HCT116 (cell line): Measurements from ENCODE around the gene NANOG. TPM values are rescaled to one million over a fixed set of nuclear protein-coding genes. Genes with fewer than 3 reads are reported as not detected.

Experiments
- ATAC-seq: fragments of 200-7000 bp; cut with Tn5 transposase; 2 replicates; pipeline ENCODE4 v1.9.1; 2020; ENCODE audit warnings: mild to moderate bottlenecking, moderate library complexity
- BruUV-seq: library from RNA; stranded (reverse); fragments of 400-500 nt; replicated peaks from 2 replicates; lab custom pipeline; 2021; lab: Mats Ljungman, UMichigan
- CTCF ChIA-PET: fragments of 300-600 bp; sonication (Branson Sonifier 250); formaldehyde crosslinking; loops from one replicate; lab custom pipeline; 2021; ENCODE audit warnings: antibody characterized with exemption; lab: Charles Lee
- POLR2A ChIA-PET: fragments of 300-600, 350-600 bp; sonication (Branson Sonifier 250); formaldehyde crosslinking; loops from one replicate; lab custom pipeline; 2021; ENCODE audit warnings: antibody characterized with exemption; lab: Charles Lee
- RAD21 ChIA-PET, 2 experiments: fragments of 300-600 bp; sonication (Branson Sonifier 250); formaldehyde crosslinking; loops; one replicate each; lab custom pipeline; 2023; ENCODE audit warnings: low total read pairs in 2 of 2; ENCODE audit not compliant: uncharacterized antibody in 2 of 2, unreplicated experiment in 2 of 2, low non-redundant PET in 1 of 2; lab: Charles Lee
- DNase-seq: peaks from one replicate; pipeline ENCODE4 v3.0.0-alpha.2; 2010; ENCODE audit warnings: low read depth, low spot score
- H2AFZ ChIP-seq: fragments of 200-600 bp; shearing (Covaris generic), sonication (generic); 2 replicates; pipeline ENCODE4 v1.6.1; 2017; ENCODE audit warnings: low read depth, mixed run types, mixed read lengths, antibody characterized with exemption, low read length; ENCODE audit not compliant: poor library complexity, severe bottlenecking
- H3K27ac ChIP-seq: 2 replicates; pipeline ENCODE4 v1.5.1; 2012; ENCODE audit warnings: low read depth, low read length
- H3K27me3 ChIP-seq: fragments of 200-600 bp; sonication (generic); 2 replicates; pipeline ENCODE4 v1.6.1; 2016; ENCODE audit warnings: mixed run types, low read length, mixed read lengths; ENCODE audit not compliant: insufficient read depth
- H3K36me3 ChIP-seq, 2 experiments: fragments of 200-500 bp in 1 of 2; fragments of 200-600 bp in 1 of 2; sonication (Bioruptor generic) in 1 of 2; sonication (generic) in 1 of 2; 2 replicates each; pipeline versions ENCODE4 v1.5.1 to v1.6.1; 2014 to 2016; ENCODE audit warnings: low read length in 2 of 2, inconsistent platforms in 1 of 2, mixed read lengths in 1 of 2, mixed run types in 1 of 2; ENCODE audit not compliant: insufficient read depth in 2 of 2, control insufficient read depth in 1 of 2
- H3K4me1 ChIP-seq, 2 experiments: fragments of 200-600 bp in 1 of 2; sonication (generic) in 1 of 2; 2 replicates each; pipeline versions ENCODE4 v1.5.1 to v1.6.1; 2012 to 2017; ENCODE audit warnings: low read length in 2 of 2, inconsistent platforms in 1 of 2, mild to moderate bottlenecking in 1 of 2, mixed read lengths in 1 of 2, mixed run types in 1 of 2, moderate library complexity in 1 of 2; ENCODE audit not compliant: insufficient read depth in 2 of 2, control insufficient read depth in 1 of 2
- H3K4me2 ChIP-seq: fragments of 200-600 bp; sonication (generic); 2 replicates; pipeline ENCODE4 v1.6.1; 2017; ENCODE audit warnings: mixed run types, low read length, mixed read lengths
- H3K4me3 ChIP-seq, 2 experiments: fragments of 200-600 bp in 1 of 2; sonication (generic) in 1 of 2; replicated peaks in 1 of 2; 2 replicates each; pipeline ENCODE4 v1.5.1; 2011 to 2016; ENCODE audit warnings: low read length in 2 of 2, control low read depth in 1 of 2, low read depth in 1 of 2, mild to moderate bottlenecking in 1 of 2, mixed read lengths in 1 of 2, mixed run types in 1 of 2
- H3K79me2 ChIP-seq: fragments of 200-600 bp; sonication (generic); 2 replicates; pipeline ENCODE4 v1.6.1; 2017; ENCODE audit warnings: mild to moderate bottlenecking, mixed run types, low read length, moderate library complexity, mixed read lengths; ENCODE audit not compliant: insufficient read depth
- H3K9ac ChIP-seq: fragments of 200-600 bp; sonication (generic); 2 replicates; pipeline ENCODE4 v1.6.1; 2016; ENCODE audit warnings: low read length, mixed read lengths
- H3K9me2 ChIP-seq: fragments of 200-600 bp; sonication (generic), shearing (Covaris generic); 2 replicates; pipeline ENCODE4 v1.6.1; 2017; ENCODE audit warnings: mixed run types, mild to moderate bottlenecking, moderate library complexity; ENCODE audit not compliant: insufficient read depth
- H3K9me3 ChIP-seq, 2 experiments: fragments of 200-500 bp in 1 of 2; fragments of 200-600 bp in 1 of 2; sonication (Bioruptor generic) in 1 of 2; sonication (generic) in 1 of 2; 2 replicates each; pipeline ENCODE4 v1.6.1; 2014 to 2017; ENCODE audit warnings: low read length in 2 of 2, mixed read lengths in 2 of 2, inconsistent platforms in 1 of 2, low read depth in 1 of 2, mild to moderate bottlenecking in 1 of 2, mixed run types in 1 of 2, moderate library complexity in 1 of 2; ENCODE audit not compliant: control insufficient read depth in 1 of 2, insufficient read depth in 1 of 2
- H4K20me1 ChIP-seq: fragments of 200-600 bp; sonication (generic), shearing (Covaris generic); 2 replicates; pipeline ENCODE4 v1.6.1; 2017; ENCODE audit warnings: mixed run types, mild to moderate bottlenecking, moderate library complexity; ENCODE audit not compliant: insufficient read depth
- CEBPB ChIP-seq: IDR thresholded peaks from 2 replicates; pipeline ENCODE4 v1.6.1; 2012; ENCODE audit warnings: low read depth
- CTCF ChIP-seq, 3 experiments: fragments of 200-600 bp in 1 of 3; sonication (generic) in 1 of 3; IDR thresholded peaks in 2 of 3; conservative IDR thresholded peaks in 1 of 3; 2 replicates each; pipeline ENCODE4 v1.5.1; 2012 to 2017; ENCODE audit warnings: low read depth in 2 of 3, low read length in 2 of 3, antibody characterized with exemption in 1 of 3, borderline replicate concordance in 1 of 3, control low read depth in 1 of 3, mild to moderate bottlenecking in 1 of 3, mixed read lengths in 1 of 3, mixed run types in 1 of 3, moderate library complexity in 1 of 3; ENCODE audit not compliant: insufficient read depth in 1 of 3
- EZH2phosphoT487 ChIP-seq: fragments of 200-600 bp; IDR thresholded peaks from 2 replicates; pipeline ENCODE4 v1.6.1; 2018; ENCODE audit warnings: antibody characterized with exemption, borderline replicate concordance
- JUND ChIP-seq: IDR thresholded peaks from 2 replicates; pipeline ENCODE4 v1.6.1; 2012
- POLR2A ChIP-seq: IDR thresholded peaks from 2 replicates; pipeline ENCODE4 v1.7.0; 2011; ENCODE audit warnings: borderline replicate concordance; ENCODE audit not compliant: insufficient read depth, insufficient read length; ENCODE audit errors: extremely low read depth
- RAD21 ChIP-seq: IDR thresholded peaks from 2 replicates; pipeline ENCODE4 v1.6.1; 2012; ENCODE audit warnings: low read depth, mild to moderate bottlenecking
- TCF7L2 ChIP-seq: IDR thresholded peaks from 2 replicates; pipeline ENCODE4 v1.7.0; 2011; ENCODE audit warnings: borderline replicate concordance, inconsistent platforms; ENCODE audit not compliant: insufficient read depth, insufficient read length; ENCODE audit errors: extremely low read depth
- ZNF274 ChIP-seq: fragments of 200-500 bp; sonication (Bioruptor generic); IDR thresholded peaks from 2 replicates; pipeline ENCODE4 v1.6.1; 2014; ENCODE audit warnings: mild to moderate bottlenecking, low read depth, low read length, inconsistent platforms
- intact Hi-C: fragments of 100-400 bp; cut with micrococcal nuclease; formaldehyde crosslinking; loops from 2 replicates; pipeline ENCODE4 v1.10.0; 2022
- total RNA-seq: library from RNA; stranded (reverse); gene quantifications from one replicate; pipeline ENCODE4 v1.2.1, GENCODE V29; 2021; ENCODE audit not compliant: unreplicated experiment
- TF ChIP-seq, protein P1 (sequence below): IDR thresholded peaks from 2 replicates; pipeline ENCODE4 v1.6.1; 2012
- TF ChIP-seq, protein P2 (sequence below): IDR thresholded peaks from 2 replicates; pipeline ENCODE4 v1.6.1; 2012
- TF ChIP-seq, protein P3 (sequence below): IDR thresholded peaks from 2 replicates; pipeline ENCODE4 v1.6.1; 2012; ENCODE audit warnings: low read depth
- TF ChIP-seq, protein P4 (sequence below): IDR thresholded peaks from 2 replicates; pipeline ENCODE4 v1.6.1; 2011; ENCODE audit warnings: mild to moderate bottlenecking, low read length, moderate library complexity; ENCODE audit not compliant: insufficient replicate concordance; ENCODE audit errors: extremely low read depth

NANOG gene
- total RNA-seq, 1 experiment from 2014 or later: 0.22 TPM

GRCh38 chr12:7756993-7757392 lies 32.2 kb upstream of the NANOG start:
- Histone ChIP-seq H3K4me3 (no peak overlapping the region), H3K9me2 (no peaks in the 10 kb centered on the region), H3K27ac (no peak overlapping the region), H3K79me2 (no peaks in the 10 kb centered on the region), H2AFZ (no peak overlapping the region), H3K4me2 (no peak overlapping the region), H4K20me1 (no peaks in the 10 kb centered on the region), H3K36me3 (no peaks in the 10 kb centered on the region), H3K9me3 (no peaks in the 10 kb centered on the region), H3K4me1 (peaks cover 0 to 4% of the 10 kb centered on the region in 2 experiments; a peak in 1 of 4 replicates), H3K27me3 (no peaks in the 10 kb centered on the region), H3K9ac (no peak overlapping the region)
- CTCF ChIA-PET: no interaction called here
- RAD21 ChIA-PET: no interaction called here
- no peak for DNase-seq
- TF ChIP-seq RAD21: no peak
- no peak for TF ChIP-seq CTCF (IDR thresholded peaks at IDR 0.05 in 2 of 3, conservative IDR thresholded peaks at IDR 0.05 in 1 of 3; ENCODE audit: borderline replicate concordance in 1 of 3, insufficient read depth in 1 of 3, low read depth in 2 of 3, low read length in 2 of 3)
- TF ChIP-seq, protein P1, sequence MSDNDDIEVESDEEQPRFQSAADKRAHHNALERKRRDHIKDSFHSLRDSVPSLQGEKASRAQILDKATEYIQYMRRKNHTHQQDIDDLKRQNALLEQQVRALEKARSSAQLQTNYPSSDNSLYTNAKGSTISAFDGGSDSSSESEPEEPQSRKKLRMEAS: no peak
- TF ChIP-seq EZH2phosphoT487: no peak
- no peak for TF ChIP-seq POLR2A
- TF ChIP-seq JUND: no peak
- no peak for TF ChIP-seq TCF7L2
- TF ChIP-seq ZNF274: no peak
- no peak for TF ChIP-seq CEBPB
- no peak for ATAC-seq
- intact Hi-C loops: no loop called here
- POLR2A ChIA-PET: no interaction called here
- BruUV-seq: no TSS peak

DNA sequence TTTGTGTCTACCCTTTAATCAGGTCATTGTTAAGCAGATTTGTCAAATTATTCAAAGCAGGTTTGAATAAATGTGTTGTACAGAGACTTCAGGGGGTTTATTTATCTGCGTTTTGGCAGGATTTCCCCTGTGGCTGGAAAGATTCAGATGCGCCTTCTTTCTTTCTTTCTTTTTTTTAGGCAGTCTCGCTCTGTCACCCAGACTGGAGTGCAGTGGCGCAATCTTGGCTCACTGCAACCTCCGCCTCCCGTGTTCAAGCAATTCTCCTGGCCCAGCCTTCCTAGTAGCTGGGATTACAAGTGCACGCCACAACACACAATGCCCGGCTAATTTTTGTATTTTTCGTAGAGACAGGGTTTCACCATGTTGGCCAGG lies 30.4 kb upstream of the NANOG start:
- Histone ChIP-seq H3K36me3 (no peaks in the 10 kb centered on the region), H3K27ac (no peak overlapping the region), H3K79me2 (no peaks in the 10 kb centered on the region), H3K9ac (no peak overlapping the region), H3K9me3 (no peaks in the 10 kb centered on the region), H4K20me1 (no peaks in the 10 kb centered on the region), H3K9me2 (no peaks in the 10 kb centered on the region), H2AFZ (no peak overlapping the region), H3K4me1 (peaks cover 0 to 4% of the 10 kb centered on the region in 2 experiments; a peak in 1 of 4 replicates), H3K4me3 (no peak overlapping the region), H3K27me3 (no peaks in the 10 kb centered on the region), H3K4me2 (no peak overlapping the region)
- ChIA-PET CTCF (no interaction called here), POLR2A (no interaction called here), RAD21 (no interaction called here)
- intact Hi-C loops: no loop called here
- no peak for DNase-seq
- no TSS peak for BruUV-seq
- no peak for ATAC-seq
- TF ChIP-seq, protein P2, sequence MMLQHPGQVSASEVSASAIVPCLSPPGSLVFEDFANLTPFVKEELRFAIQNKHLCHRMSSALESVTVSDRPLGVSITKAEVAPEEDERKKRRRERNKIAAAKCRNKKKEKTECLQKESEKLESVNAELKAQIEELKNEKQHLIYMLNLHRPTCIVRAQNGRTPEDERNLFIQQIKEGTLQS: no peak
- no peak for TF ChIP-seq POLR2A
- TF ChIP-seq, protein P3, sequence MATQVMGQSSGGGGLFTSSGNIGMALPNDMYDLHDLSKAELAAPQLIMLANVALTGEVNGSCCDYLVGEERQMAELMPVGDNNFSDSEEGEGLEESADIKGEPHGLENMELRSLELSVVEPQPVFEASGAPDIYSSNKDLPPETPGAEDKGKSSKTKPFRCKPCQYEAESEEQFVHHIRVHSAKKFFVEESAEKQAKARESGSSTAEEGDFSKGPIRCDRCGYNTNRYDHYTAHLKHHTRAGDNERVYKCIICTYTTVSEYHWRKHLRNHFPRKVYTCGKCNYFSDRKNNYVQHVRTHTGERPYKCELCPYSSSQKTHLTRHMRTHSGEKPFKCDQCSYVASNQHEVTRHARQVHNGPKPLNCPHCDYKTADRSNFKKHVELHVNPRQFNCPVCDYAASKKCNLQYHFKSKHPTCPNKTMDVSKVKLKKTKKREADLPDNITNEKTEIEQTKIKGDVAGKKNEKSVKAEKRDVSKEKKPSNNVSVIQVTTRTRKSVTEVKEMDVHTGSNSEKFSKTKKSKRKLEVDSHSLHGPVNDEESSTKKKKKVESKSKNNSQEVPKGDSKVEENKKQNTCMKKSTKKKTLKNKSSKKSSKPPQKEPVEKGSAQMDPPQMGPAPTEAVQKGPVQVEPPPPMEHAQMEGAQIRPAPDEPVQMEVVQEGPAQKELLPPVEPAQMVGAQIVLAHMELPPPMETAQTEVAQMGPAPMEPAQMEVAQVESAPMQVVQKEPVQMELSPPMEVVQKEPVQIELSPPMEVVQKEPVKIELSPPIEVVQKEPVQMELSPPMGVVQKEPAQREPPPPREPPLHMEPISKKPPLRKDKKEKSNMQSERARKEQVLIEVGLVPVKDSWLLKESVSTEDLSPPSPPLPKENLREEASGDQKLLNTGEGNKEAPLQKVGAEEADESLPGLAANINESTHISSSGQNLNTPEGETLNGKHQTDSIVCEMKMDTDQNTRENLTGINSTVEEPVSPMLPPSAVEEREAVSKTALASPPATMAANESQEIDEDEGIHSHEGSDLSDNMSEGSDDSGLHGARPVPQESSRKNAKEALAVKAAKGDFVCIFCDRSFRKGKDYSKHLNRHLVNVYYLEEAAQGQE: no peak
- TF ChIP-seq, protein P4, sequence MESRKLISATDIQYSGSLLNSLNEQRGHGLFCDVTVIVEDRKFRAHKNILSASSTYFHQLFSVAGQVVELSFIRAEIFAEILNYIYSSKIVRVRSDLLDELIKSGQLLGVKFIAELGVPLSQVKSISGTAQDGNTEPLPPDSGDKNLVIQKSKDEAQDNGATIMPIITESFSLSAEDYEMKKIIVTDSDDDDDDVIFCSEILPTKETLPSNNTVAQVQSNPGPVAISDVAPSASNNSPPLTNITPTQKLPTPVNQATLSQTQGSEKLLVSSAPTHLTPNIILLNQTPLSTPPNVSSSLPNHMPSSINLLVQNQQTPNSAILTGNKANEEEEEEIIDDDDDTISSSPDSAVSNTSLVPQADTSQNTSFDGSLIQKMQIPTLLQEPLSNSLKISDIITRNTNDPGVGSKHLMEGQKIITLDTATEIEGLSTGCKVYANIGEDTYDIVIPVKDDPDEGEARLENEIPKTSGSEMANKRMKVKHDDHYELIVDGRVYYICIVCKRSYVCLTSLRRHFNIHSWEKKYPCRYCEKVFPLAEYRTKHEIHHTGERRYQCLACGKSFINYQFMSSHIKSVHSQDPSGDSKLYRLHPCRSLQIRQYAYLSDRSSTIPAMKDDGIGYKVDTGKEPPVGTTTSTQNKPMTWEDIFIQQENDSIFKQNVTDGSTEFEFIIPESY: no peak
